Superior temporal gyrus (tissue), 1 donor: ENCODE results near the gene UNC80.
A peak's percentile ranks its signal among the peaks of the same experiment; 100 is the strongest.
"Not testable (repeated sequence)": the region's sequence is repeated elsewhere in the genome, so short reads cannot be mapped to it uniquely, and the experiment has no call there.

Experiments used
- DNase-seq: peaks from one replicate; pipeline ENCODE4 v3.0.0-alpha.2; 2016; ENCODE audit errors: extremely low spot score

UNC80 gene

DNA sequence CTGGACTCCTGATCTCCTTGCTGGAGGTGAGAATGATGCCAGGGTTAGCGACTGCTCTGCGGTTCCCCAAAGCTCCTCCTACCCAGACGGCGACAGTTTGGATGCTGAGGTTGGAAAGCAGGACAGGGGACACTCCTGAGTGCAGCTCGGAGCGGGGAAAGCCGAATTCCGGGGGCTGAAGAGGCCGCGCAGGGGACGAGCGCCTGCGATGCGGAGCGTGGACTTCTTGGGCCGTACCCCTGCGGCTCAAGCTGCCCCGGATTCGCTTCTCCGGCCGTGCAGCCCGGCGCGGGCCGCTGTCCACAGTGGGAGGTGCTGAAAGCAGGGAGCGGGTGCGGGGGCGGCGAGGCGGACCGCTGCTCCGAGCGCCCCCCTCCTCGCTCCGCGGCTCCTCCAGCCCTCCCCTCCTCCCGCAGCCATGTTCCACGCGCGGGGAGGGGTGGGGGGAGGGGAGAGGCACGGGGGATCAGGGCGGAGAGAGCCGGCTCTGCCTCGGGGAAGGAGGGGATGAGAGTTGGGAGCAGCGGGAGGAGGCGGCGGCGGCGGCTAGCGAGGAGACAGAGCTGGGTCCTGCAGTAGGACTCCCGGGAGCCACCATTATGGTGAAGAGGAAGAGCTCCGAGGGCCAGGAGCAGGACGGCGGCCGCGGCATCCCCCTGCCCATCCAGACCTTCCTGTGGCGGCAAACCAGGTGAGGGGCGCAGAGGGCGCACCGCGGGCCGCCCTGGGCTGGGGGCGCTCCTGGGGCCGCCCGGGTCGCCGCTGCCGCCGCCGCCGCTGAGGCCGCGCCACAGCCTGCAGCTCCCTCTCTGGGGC, at the start of gene UNC80:
TSS of gene UNC80 (plus strand) at position 359 of the 816 bp plus-strand sequence. CDS start at position 600, 241 bp downstream.
- peak; percentile 48 for DNase-seq

DNA sequence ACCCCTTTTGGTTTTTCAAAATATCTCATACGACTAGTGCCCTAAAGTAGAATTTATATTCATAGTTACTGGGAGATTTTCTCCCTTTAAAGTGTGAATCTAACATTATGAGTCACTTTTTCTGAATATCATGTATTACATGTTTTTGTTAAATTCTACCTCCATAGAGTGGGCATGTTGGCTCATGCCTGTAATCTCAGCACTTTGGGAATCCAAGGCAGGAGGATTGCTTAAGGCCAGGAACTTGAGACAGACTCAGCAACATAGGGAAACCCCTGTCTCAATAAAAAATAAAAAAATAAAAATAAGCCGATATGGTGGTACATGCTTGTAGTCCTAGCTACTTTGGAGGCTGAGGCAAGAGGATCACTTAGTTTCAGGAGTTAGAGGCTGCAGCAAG, 45.3 kb upstream of the UNC80 start:
- DNase-seq = no peak

GRCh38 chr2:209727077-209727476, 44.6 kb upstream of the UNC80 start:
- DNase-seq = no peak

- DNase-seq = no peak
Observed at GRCh38 chr2:209734805-209735204, 36.8 kb upstream of the UNC80 start.

DNA sequence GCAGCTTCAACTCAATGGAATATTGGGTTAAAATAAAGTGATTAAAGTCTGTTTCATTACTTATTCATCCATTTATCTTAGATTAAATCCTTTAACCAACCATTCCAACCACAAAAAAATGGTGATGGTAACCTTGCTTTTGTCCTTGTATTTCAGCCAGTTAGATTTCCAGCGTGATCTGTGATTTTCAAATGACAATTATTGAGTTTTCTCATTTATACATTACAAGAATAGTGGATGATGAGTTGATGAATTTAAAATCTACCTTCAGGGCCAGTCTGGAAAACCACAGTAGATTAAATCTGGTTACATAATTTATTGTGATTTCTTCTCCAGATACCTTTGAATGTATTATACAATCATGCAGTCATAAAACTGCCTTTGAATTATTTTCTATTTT, 29.7 kb upstream of the UNC80 start:
- DNase-seq = no peak

DNA sequence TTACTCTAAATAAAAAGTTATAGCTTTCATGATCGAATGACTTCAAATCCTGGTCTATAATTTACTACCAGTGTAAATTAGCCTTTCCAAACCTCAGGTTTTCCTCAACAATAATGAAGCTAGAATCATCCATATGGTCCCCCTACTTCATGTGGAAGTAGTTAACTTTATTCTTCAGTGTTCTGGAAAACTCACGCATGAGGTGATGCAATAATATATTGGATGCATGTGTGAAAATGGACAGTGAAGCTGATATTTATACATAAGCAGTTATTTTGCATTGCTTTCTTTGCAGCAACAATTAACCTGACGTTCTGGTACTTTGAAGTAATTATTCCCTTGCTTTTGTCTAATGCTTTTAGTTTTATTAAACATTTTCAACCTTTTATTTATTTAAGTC, 18.6 kb upstream of the UNC80 start:
- no peak for DNase-seq

DNA sequence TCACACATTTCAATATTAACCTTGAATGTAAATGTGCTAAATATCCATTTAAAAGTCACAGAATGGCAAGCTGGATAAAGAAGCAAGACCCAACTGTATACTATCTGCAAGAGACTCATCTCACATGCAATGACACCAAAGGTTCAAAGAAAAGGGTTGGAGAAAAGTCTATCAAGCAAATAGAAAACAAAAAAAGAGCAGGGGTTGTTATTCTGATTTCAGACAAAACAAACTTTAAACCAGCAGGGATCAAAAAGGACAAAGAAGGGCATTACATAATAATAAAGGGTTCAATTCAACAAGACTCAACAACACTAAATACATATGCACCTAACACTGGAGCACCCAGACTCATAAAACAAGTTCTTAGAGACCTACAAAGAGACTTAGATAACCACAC, 14.5 kb upstream of the UNC80 start:
- DNase-seq = no peak

GRCh38 chr2:209761566-209761965, 10.1 kb upstream of the UNC80 start:
- no peak for DNase-seq

DNA sequence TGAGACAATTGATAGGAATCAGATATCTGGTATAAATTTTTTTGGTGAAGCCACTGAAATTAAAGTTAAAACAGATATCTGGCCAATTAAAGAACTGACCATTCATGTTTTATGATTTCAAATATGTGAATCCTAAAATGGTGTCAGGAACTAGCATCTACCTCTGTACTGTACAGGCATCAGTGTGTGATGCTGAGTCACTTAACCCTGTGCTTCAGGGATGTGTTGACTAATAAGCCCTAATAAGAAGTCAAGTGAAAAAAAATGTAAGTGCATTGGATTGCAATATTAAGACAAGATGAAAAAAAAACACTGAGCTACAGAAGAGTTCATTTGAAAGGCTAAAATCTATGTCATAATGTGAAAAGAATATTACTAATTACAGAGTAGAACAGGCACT, 9.1 kb upstream of the UNC80 start:
- DNase-seq = no peak

DNA sequence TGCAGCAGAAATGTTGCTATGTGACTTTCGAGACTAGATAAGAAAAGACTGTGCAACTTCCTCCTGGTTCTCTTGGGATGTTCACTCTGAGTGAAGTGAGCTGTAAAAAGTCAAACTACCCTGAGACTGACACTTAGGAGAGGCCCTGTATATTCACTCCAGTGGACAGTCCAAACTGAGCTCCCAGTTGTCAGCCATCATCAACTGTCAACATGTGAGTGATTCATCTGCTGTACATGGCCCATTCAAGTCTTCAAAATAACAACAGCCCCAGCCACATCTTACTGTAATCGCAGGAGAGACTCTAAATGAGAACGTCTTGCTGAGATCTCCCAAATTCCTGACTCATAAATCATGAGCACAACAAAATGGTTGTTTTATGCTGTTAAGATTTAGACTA, 8.5 kb upstream of the UNC80 start:
- DNase-seq = no peak

- no peak for DNase-seq
Observed at GRCh38 chr2:209766613-209767012, 5.0 kb upstream of the UNC80 start.

GRCh38 chr2:209767316-209767715, 4.3 kb upstream of the UNC80 start:
- DNase-seq = no peak

DNA sequence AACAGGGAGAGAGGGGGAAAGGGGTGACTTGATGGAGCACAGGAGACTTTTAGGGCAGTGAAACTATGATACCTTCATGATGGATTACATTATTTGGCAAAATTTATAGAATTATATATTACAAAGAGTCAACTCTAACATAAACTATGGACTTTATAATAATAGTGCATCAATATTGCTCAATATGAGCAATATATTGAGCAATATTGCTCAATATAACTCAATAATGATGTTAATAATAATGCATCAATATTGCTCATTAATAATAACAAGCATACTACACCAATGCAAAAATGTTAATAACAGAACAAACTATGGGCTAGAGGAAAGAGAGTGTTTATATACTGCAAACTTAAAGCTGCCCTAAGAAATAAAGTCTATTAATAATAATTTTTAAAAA, 3.1 kb upstream of the UNC80 start:
- DNase-seq = no peak

DNA sequence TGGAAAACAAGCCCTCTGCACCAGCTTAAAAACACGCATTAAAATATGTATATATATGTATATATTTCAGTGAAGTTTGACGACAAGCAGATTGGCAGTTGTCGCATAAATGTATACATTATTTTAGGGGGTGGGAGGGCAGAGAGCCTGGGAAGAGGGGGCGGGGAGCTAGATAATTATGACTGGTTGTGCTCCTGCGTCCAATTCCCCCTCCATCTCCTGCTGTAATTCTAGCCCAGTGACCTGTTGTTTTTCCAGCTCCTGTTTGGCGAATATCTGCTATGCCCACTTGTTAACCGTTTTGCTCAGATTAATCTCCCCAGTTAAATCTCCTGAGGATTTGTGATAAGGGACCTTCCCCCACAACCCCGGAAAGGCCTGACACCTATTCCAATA, 656 bp downstream of the UNC80 start:
- no peak for DNase-seq

GRCh38 chr2:209773377-209773776, 1.7 kb downstream of the UNC80 start:
- DNase-seq = no peak

DNA sequence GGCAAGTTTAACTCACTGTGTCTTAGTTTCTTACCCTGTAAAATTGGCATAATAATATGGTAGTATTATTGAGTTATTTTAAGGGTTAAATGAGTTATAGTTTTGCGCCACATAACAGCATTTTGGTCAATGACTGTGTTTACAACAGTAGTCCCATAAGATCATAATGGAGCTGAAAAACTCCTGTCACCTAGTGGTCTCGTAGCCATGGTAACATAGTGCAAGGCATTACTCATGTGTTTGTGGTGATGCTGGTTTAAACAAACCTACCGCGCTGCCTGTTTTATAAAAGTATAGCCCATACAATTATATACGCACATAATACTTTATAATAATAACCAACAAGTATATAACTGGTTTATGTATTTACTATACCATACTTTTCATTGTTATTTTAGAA, 15.8 kb downstream of the UNC80 start:
- DNase-seq = no peak

DNA sequence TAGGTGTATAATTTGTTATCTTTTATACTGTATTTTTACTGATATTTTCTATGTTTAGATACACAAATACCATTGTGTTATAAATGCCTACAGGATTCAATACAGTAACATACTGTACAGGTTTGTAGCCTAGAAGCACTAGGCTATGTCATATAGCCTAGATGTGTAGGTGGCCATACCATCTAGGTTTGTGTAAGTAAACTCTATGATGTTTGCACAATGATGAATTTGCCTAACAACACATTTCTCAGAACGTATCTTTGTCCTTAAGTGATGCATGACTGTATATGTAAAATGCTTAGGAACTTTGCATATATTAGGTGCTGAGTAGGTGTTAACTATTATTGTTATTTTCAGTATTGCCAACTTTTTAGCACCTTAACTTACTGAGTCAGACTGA, 17.3 kb downstream of the UNC80 start:
- DNase-seq = no peak

- DNase-seq = no peak
Observed at GRCh38 chr2:209790066-209790728, 18.6 kb downstream of the UNC80 start.

DNA sequence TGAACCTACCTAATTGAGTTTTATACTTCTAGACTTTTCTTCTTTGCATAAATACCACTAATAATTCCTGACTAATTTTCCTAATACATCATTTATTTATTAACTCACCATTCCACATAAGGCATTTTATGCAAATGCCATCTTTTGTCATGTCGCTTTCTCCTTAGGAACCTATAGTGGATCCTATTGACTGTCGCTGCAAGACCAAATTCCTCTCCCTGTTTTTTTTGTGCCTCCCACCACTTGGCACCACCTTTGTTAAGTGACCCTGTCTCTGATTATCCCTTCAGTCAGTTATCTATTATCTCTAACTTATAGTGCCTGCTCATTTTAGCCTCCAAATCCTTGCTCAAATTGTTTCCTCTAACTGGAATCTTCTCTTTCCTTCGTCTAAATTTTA, 19.5 kb downstream of the UNC80 start:
- no peak for DNase-seq

- DNase-seq = not testable (repeated sequence)
Observed at GRCh38 chr2:209795425-209795824, 23.8 kb downstream of the UNC80 start.

DNA sequence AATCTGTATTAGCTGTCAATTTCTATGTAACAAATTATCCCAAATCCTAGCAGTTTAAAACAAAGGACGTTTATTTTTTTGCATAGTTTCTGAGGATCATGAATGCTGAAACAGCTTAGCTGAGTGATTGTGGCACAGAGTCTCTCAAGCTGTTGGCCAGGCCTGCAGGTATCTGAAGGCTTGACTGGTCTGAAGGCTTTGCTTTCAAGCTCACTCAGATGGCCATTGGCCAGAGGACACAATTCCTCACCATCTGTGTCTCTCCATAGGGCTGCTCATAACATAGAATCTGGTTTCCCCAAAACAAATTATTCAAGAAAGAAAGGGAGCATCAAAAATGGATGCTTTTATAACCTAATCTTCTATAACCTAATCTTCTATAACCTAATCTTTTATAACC, 33.7 kb downstream of the UNC80 start:
- no peak for DNase-seq

- DNase-seq = peak; percentile 35
Observed at GRCh38 chr2:209806318-209806717, 34.7 kb downstream of the UNC80 start.

DNA sequence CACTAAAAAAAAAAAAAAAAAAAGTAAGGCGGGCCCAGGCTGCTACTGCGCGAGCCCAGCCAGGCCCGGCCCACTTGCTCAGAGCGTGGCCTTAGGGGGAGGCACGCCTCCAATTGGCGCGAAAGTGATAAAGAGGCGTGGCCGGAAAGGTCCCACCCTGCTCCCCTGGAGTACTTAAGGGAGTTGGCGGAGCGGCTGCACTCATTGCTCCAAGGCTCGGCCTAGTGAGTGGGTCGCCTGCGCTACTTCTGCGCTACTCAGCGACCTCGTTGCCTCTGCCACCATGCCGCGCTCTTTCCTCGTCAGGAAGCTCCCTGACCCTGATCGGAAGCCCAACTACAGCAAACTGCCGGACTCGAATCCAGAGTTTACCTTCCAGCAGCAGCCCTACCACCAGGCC, 36.9 kb downstream of the UNC80 start:
- DNase-seq = no peak
